ENCODE results near the gene PCDHB5. TPM values are rescaled to one million over a fixed set of nuclear protein-coding genes. Genes with fewer than 3 reads are reported as not detected.
"Not testable (repeated sequence)": the region's sequence is repeated elsewhere in the genome, so short reads cannot be mapped to it uniquely, and the experiment has no call there.

The PCDHB5 gene
- polyA plus RNA-seq, 1 of the 3 experiments (the other 2 are of a cell fraction), result 0.10 TPM

DNA sequence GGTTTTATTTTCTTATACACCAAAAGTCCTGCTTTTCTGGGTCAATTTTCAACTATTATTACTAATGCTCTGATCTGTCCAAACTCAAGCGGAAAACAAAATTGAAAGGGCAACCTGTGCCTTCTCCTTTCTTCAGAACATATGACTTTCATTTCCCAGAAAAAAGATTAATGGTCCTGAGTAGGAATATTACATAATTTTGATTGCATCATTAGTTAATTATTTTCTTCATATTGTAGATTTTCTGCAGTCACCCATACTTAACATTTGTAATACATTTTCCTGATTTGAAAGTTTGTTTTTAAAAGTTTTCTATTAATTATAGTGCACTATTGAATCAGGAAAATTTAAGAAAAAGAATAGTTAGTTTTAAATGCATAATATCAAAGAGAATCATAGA, 40.9 kb downstream of the PCDHB5 start:
- no peaks in the 10 kb centered on the region; the same call in 1 of the 2 replicates for H3K9me3 ChIP-seq
- H3K27me3 ChIP-seq (ENCODE audit: insufficient read depth), result no peaks in the 10 kb centered on the region
- H3K4me1 ChIP-seq (ENCODE audit: control insufficient read depth in 1 of 2, insufficient read depth in 2 of 2, low read depth in 1 of 2, low read length in 1 of 2), result no peaks in the 10 kb centered on the region; a peak in 1 of 4 replicates
- DNase-seq, result no peak
- ChIA-PET POLR2A (no interaction called here), CTCF (interaction anchor here (0.6 to 1.0 kb wide), 2 partner anchors 30 to 33 kb away, joined by 3 to 4 read pairs; no protein-coding TSS in a partner anchor)
- WGBS (ENCODE audit: low lambda C conversion rate), result 52% methylated on average over 1 of the region's 1 CpG
- H3K4me3 ChIP-seq (ENCODE audit: low read depth in 2 of 2, low read length in 1 of 2), result no peak overlapping the region
- TF ChIP-seq, protein P1, sequence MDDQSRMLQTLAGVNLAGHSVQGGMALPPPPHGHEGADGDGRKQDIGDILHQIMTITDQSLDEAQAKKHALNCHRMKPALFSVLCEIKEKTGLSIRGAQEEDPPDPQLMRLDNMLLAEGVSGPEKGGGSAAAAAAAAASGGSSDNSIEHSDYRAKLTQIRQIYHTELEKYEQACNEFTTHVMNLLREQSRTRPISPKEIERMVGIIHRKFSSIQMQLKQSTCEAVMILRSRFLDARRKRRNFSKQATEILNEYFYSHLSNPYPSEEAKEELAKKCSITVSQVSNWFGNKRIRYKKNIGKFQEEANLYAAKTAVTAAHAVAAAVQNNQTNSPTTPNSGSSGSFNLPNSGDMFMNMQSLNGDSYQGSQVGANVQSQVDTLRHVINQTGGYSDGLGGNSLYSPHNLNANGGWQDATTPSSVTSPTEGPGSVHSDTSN (IDR thresholded peaks at IDR 0.05), result no peak
- TF ChIP-seq SMC3 (IDR thresholded peaks at IDR 0.05; ENCODE audit: low read depth, low read length) (no peak), TCF12 (IDR thresholded peaks at IDR 0.05) (no peak), NRF1 (IDR thresholded peaks at IDR 0.05; ENCODE audit: low read depth, low read length) (no peak), CHD2 (IDR thresholded peaks at IDR 0.05; ENCODE audit: low read length, partially characterized antibody) (no peak)
- no peaks in the 10 kb centered on the region for H4K20me1 ChIP-seq (ENCODE audit: insufficient read depth)
- H3F3A ChIP-seq (replicated peaks; ENCODE audit: insufficient read depth), result no peaks in the 10 kb centered on the region
- H3K27ac ChIP-seq (ENCODE audit: low read depth in 2 of 2, low read length in 1 of 2), result no peak overlapping the region
- no peak overlapping the region for H3K4me2 ChIP-seq
- no peaks in the 10 kb centered on the region for H3K9me2 ChIP-seq
- H2AFZ ChIP-seq (ENCODE audit: low read depth), result no peak overlapping the region
- H3K9ac ChIP-seq, result no peak overlapping the region
- no peaks in the 10 kb centered on the region for H3K36me3 ChIP-seq (replicated peaks in 1 of 2; ENCODE audit: control insufficient read depth in 1 of 2, insufficient read depth in 2 of 2, low read length in 1 of 2)
- H3K79me2 ChIP-seq (ENCODE audit: insufficient read depth), result no peaks in the 10 kb centered on the region

DNA sequence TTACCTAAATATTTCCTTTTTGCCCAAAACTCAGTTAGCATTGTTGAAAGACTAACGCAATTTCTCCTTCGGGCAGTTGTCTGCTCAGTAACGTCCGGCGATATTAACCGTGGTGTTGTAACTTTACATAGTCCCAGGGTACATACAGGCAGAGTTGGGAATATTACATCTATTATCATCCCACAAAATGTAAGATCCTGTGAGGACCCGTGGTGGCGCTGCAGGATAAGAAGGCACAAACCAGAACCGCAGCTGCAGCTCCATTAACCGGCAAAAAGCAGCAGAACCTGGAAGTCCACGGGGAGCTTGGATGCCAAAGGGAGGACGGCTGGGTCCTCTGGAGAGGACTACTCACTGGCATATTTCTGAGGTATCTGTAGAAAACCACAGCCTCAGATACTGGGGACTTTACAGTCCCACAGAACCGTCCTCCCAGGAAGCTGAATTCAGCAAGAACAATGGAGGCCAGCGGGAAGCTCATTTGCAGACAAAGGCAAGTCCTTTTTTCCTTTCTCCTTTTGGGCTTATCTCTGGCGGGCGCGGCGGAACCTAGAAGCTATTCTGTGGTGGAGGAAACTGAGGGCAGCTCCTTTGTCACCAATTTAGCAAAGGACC, 42.7 kb downstream of the PCDHB5 start, which contains the start of gene PCDHB8:
TSS of gene PCDHB8 (plus strand) at position 214 of the 615 bp plus-strand sequence. CDS start at position 459, 245 bp downstream.
- peak; percentile 69 for DNase-seq
- H4K20me1 ChIP-seq (ENCODE audit: insufficient read depth); H3K36me3 ChIP-seq (replicated peaks in 1 of 2; ENCODE audit: control insufficient read depth in 1 of 2, insufficient read depth in 2 of 2, low read length in 1 of 2); POLR2A ChIA-PET; H3K4me1 ChIP-seq (ENCODE audit: control insufficient read depth in 1 of 2, insufficient read depth in 2 of 2, low read depth in 1 of 2, low read length in 1 of 2); H3F3A ChIP-seq (replicated peaks; ENCODE audit: insufficient read depth); H3K9ac ChIP-seq; H3K9me2 ChIP-seq; H3K27ac ChIP-seq (ENCODE audit: low read depth in 2 of 2, low read length in 1 of 2); H3K9me3 ChIP-seq; H3K79me2 ChIP-seq (ENCODE audit: insufficient read depth); H3K27me3 ChIP-seq (ENCODE audit: insufficient read depth); H2AFZ ChIP-seq (ENCODE audit: low read depth): not testable (repeated sequence)
- H3K4me2 ChIP-seq, result peak within 1 kb of the TSS; percentile 42; the same call in 1 of the 2 replicates
- peak within 1 kb of the TSS; percentile 24 to 40; a peak in 3 of 4 replicates for H3K4me3 ChIP-seq (ENCODE audit: low read depth in 2 of 2, low read length in 1 of 2)
- 28% methylated on average over 14 of the region's 18 CpGs for WGBS (ENCODE audit: low lambda C conversion rate)
- CTCF ChIA-PET, result interaction anchor here (0.7 to 1.8 kb wide), 16 partner anchors 9 to 410 kb away, joined by 3 to 11 read pairs (median 4); partner anchors contain the start of genes PCDHAC1, PCDHB14, PCDHB5 and PCDHB6
- TF ChIP-seq, protein P2, sequence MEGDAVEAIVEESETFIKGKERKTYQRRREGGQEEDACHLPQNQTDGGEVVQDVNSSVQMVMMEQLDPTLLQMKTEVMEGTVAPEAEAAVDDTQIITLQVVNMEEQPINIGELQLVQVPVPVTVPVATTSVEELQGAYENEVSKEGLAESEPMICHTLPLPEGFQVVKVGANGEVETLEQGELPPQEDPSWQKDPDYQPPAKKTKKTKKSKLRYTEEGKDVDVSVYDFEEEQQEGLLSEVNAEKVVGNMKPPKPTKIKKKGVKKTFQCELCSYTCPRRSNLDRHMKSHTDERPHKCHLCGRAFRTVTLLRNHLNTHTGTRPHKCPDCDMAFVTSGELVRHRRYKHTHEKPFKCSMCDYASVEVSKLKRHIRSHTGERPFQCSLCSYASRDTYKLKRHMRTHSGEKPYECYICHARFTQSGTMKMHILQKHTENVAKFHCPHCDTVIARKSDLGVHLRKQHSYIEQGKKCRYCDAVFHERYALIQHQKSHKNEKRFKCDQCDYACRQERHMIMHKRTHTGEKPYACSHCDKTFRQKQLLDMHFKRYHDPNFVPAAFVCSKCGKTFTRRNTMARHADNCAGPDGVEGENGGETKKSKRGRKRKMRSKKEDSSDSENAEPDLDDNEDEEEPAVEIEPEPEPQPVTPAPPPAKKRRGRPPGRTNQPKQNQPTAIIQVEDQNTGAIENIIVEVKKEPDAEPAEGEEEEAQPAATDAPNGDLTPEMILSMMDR (IDR thresholded peaks at IDR 0.05), result peak; percentile 51

DNA sequence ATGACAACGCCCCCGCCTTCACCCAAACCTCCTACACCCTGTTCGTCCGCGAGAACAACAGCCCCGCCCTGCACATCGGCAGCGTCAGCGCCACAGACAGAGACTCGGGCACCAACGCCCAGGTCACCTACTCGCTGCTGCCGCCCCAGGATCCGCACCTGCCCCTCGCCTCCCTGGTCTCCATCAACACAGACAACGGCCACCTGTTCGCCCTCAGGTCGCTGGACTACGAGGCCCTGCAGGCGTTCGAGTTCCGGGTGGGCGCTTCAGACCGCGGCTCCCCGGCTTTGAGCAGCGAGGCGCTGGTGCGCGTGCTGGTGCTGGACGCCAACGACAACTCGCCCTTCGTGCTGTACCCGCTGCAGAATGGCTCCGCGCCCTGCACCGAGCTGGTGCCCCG, 44.4 kb downstream of the PCDHB5 start:
- CTCF ChIA-PET; H3F3A ChIP-seq (replicated peaks; ENCODE audit: insufficient read depth); H3K79me2 ChIP-seq (ENCODE audit: insufficient read depth); H3K27me3 ChIP-seq (ENCODE audit: insufficient read depth); H3K9me2 ChIP-seq; H4K20me1 ChIP-seq (ENCODE audit: insufficient read depth); H3K9me3 ChIP-seq; DNase-seq; POLR2A ChIA-PET; H3K4me3 ChIP-seq (ENCODE audit: low read depth in 2 of 2, low read length in 1 of 2); H3K4me1 ChIP-seq (ENCODE audit: control insufficient read depth in 1 of 2, insufficient read depth in 2 of 2, low read depth in 1 of 2, low read length in 1 of 2); H3K9ac ChIP-seq; H3K27ac ChIP-seq (ENCODE audit: low read depth in 2 of 2, low read length in 1 of 2); H3K36me3 ChIP-seq (replicated peaks in 1 of 2; ENCODE audit: control insufficient read depth in 1 of 2, insufficient read depth in 2 of 2, low read length in 1 of 2); H3K4me2 ChIP-seq; H2AFZ ChIP-seq (ENCODE audit: low read depth): not testable (repeated sequence)
- 62% methylated on average over 33 of the region's 39 CpGs for WGBS (ENCODE audit: low lambda C conversion rate)

DNA sequence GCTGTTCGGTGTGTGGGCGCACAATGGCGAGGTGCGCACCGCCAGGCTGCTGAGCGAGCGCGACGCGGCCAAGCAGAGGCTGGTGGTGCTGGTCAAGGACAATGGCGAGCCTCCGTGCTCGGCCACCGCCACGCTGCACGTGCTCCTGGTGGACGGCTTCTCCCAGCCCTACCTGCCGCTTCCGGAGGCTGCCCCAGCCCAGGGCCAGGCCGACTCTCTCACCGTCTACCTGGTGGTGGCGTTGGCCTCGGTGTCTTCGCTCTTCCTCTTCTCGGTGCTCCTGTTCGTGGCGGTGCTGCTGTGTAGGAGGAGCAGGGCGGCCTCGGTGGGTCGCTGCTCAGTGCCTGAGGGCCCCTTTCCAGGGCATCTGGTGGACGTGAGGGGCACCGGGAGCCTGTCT, 44.9 kb downstream of the PCDHB5 start:
- H3K27ac ChIP-seq (ENCODE audit: low read depth in 2 of 2, low read length in 1 of 2); H3K27me3 ChIP-seq (ENCODE audit: insufficient read depth); H3K4me2 ChIP-seq; H3K9ac ChIP-seq; H3F3A ChIP-seq (replicated peaks; ENCODE audit: insufficient read depth); H3K9me2 ChIP-seq; H2AFZ ChIP-seq (ENCODE audit: low read depth); H3K9me3 ChIP-seq; DNase-seq; H3K36me3 ChIP-seq (replicated peaks in 1 of 2; ENCODE audit: control insufficient read depth in 1 of 2, insufficient read depth in 2 of 2, low read length in 1 of 2); H3K79me2 ChIP-seq (ENCODE audit: insufficient read depth); POLR2A ChIA-PET; H4K20me1 ChIP-seq (ENCODE audit: insufficient read depth); H3K4me3 ChIP-seq (ENCODE audit: low read depth in 2 of 2, low read length in 1 of 2); CTCF ChIA-PET; H3K4me1 ChIP-seq (ENCODE audit: control insufficient read depth in 1 of 2, insufficient read depth in 2 of 2, low read depth in 1 of 2, low read length in 1 of 2): not testable (repeated sequence)
- 57% methylated on average over 12 of the region's 32 CpGs for WGBS (ENCODE audit: low lambda C conversion rate)

Measured in SK-N-SH (cell line).